ENCODE measurements around the gene FZD2.
"Not testable (repeated sequence)": the region's sequence is repeated elsewhere in the genome, so short reads cannot be mapped to it uniquely, and the experiment has no call there.

FZD2 gene

GRCh38 chr17:44546671-44547606 lies 10.3 kb upstream of the FZD2 start:
- no peak for DNase-seq

- no peak for DNase-seq
Measured at GRCh38 chr17:44547625-44548267, 9.5 kb upstream of the FZD2 start.

- DNase-seq = no peak
Measured at GRCh38 chr17:44548376-44549230, 8.7 kb upstream of the FZD2 start.

DNA sequence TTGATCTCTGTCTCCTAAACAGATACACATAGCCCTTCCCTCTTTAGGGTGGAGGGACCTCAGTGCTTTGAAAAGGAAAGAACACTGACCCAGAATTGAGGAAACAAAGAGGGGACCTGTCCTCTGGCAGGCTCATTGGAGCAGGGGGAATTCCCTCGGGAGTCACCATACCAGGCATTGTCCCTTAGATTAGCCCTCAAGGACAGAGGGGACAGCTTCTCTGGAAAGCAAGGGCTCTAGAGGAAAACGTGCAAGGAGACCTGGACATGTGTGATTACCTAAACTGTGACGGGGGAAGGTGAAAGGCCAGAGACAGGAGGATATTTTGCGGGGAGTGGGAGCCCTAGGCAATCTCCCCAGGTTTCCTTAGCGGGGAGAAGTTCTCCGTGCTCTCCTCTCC lies 7.6 kb upstream of the FZD2 start:
- DNase-seq = no peak

DNA sequence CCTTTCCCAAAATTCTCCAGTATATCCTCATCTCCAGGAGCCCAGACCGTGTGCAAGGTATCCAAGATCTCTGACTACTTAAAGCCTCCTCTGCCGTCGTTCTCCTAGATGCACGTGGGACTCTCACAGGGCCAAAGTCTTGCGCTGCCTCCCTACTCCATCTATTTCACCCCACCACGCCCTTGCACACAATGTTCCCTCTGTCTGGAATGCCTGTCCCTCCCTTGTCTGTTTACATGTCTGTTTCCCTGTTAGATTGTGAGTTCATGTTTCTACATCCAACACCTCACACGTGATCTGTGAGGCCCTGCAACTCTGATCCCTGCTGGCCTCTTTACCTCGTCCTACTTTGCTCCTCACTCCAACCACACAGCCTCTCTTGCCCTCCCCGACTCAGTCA lies 4.9 kb upstream of the FZD2 start:
- no peak for DNase-seq

DNA sequence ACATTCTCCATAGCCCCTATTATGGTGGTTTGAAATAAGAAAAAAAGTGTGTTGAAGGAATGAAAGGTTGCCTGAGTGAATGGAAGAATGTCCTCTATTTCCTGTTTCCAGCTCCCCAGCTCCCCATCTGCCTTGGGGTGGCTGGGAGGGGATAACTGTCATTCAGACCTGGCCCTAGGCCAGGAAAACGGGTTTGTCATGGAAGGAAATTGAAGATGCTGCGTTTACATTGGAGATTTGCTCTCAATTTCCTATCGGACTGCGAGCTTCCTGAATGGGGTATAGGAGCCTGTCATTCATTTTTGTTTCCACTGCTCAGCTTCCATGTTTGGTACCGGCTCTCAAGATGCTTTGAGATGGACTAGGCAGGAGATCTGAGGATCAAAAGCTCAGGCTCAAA lies 2.2 kb upstream of the FZD2 start:
- DNase-seq = no peak

DNA sequence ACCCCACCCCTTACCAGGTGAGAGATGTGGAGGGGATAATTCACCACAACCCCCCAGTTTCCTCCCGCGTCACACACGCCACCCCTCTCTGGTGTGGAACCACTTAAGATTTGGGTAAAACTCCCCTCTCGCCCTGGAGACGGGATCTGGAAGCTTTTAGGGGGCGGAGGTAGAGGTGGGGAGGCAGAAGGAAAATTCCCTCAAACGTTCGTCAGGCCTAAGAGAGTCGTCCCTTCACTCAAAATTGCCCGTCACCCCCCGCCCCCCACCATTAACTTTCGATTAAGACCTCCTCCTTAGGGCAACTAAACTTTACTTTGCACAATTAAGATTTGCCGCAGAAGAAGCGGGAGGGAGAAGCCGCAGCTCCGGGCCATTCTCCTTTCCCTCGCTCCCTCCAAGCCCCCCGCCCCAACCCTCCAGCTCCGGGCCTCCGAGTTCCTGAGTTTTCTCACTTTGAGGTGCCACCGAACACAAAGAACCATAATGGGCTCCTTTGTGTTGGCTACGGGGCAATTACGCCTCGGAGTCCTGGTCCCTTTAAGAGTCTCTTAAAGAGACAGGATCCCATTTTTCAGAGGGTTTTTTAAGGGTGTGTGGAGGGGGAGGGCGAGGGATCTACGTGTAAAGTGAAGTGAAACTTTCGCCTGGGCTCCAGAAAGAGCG lies 985 bp upstream of the FZD2 start:
- no peak for DNase-seq

GRCh38 chr17:44557651-44558285 lies 484 bp downstream of the FZD2 start:
- peak; percentile 42 for DNase-seq

DNA sequence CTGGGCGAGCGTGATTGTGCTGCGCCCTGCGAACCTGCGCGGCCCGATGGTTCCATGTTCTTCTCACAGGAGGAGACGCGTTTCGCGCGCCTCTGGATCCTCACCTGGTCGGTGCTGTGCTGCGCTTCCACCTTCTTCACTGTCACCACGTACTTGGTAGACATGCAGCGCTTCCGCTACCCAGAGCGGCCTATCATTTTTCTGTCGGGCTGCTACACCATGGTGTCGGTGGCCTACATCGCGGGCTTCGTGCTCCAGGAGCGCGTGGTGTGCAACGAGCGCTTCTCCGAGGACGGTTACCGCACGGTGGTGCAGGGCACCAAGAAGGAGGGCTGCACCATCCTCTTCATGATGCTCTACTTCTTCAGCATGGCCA lies 1.0 kb downstream of the FZD2 start:
- DNase-seq = no peak

DNA sequence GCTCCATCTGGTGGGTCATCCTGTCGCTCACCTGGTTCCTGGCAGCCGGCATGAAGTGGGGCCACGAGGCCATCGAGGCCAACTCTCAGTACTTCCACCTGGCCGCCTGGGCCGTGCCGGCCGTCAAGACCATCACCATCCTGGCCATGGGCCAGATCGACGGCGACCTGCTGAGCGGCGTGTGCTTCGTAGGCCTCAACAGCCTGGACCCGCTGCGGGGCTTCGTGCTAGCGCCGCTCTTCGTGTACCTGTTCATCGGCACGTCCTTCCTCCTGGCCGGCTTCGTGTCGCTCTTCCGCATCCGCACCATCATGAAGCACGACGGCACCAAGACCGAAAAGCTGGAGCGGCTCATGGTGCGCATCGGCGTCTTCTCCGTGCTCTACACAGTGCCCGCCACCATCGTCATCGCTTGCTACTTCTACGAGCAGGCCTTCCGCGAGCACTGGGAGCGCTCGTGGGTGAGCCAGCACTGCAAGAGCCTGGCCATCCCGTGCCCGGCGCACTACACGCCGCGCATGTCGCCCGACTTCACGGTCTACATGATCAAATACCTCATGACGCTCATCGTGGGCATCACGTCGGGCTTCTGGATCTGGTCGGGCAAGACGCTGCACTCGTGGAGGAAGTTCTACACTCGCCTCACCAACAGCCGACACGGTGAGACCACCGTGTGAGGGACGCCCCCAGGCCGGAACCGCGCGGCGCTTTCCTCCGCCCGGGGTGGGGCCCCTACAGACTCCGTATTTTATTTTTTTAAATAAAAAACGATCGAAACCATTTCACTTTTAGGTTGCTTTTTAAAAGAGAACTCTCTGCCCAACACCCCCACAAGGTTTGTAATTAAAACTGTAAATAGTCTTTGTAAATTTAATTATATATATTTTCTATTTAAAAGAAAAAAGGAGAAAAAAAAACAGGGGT lies 1.7 kb downstream of the FZD2 start:
- no peak for DNase-seq

DNA sequence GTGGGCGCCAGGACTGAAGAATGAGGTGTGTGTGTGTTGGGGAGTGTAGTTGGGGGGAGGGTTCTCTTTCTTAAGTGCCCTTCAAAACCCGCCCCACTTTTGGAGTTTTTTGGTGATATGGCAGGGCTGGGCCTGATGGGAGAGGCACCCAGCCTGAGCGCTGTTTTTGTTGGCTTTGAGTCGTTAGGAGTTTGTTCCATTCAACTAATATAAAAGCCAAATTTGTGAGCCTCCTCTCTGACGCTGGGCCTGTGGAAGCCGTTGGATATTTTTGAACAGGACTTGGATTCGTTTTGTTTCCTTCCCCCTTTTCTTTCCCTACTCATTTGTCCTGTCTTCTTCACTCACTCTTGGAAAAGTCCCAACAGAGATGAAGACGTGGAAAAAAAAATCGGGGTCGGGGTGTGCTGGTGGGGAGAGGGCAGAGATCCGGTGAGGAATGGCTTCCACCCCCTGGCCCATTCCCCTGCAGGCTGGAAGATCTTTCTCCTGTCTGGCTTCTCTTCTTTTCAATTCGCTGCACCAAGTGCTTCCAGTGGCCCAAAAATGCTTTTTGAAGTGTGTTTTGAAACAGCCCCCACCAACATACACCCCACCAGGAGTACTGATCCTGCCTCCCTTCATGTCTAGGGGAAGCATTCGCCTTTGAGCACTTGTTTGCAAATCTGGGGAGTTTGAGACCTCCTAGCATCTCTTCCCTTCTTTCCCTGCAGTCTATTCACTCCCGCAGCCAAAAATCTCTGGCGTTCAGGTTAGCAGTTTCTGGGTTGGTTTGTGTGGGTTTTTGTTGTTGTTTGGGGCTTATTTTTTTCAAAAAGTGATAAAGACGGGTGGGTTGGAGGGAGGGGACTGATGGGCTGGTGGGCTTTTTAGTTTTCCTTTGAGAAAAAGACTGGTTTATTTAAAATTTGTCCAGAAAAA lies 2.6 kb downstream of the FZD2 start:
- no peak for DNase-seq

- no peak for DNase-seq
Measured at GRCh38 chr17:44561237-44561623, 3.9 kb downstream of the FZD2 start.

GRCh38 chr17:44564429-44564828 lies 7.1 kb downstream of the FZD2 start:
- DNase-seq = no peak

GRCh38 chr17:44565866-44566443 lies 8.7 kb downstream of the FZD2 start:
- no peak for DNase-seq

GRCh38 chr17:44568311-44568944 lies 11.1 kb downstream of the FZD2 start:
- not testable (repeated sequence) for DNase-seq

GRCh38 chr17:44568945-44569858 lies 11.9 kb downstream of the FZD2 start:
- peak; percentile 17 for DNase-seq

DNA sequence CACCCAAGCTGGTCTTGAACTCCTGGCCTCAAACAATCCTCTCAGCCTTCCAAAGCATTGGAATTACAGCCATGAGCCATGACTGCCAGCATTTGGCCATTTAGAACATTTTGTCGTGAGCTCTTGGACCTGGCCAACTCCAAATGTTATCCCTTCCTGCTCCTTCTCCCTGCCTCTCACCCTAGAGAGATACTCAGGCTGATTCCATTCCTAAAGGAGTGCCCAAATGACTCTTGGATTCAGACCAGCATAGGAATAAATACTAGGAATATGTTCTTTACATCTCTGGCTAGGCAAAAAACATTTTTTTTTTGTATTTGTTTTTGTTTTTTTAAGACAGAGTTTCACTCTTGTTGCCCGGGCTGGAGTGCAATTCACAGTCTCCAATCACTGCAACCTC lies 15.5 kb downstream of the FZD2 start:
- no peak for DNase-seq

- DNase-seq = no peak
Measured at GRCh38 chr17:44575403-44575802, 18.1 kb downstream of the FZD2 start.
